AG04450 (cell line): ENCODE measurements around the gene NHERF2. TPM values are rescaled to one million over a fixed set of nuclear protein-coding genes. Genes with fewer than 3 reads are reported as not detected.

ENCODE experiments used
- CTCF ChIA-PET: fragments of 300-600, 350-600 bp; formaldehyde crosslinking; extraction: SDS; loops from one replicate; lab custom pipeline; 2022; ENCODE audit warnings: antibody characterized with exemption, inconsistent platforms; lab: Charles Lee
- POLR2A ChIA-PET: fragments of 350-600 bp; formaldehyde crosslinking; extraction: SDS; loops from one replicate; lab custom pipeline; 2021; ENCODE audit warnings: antibody characterized with exemption, inconsistent platforms; lab: Yijun Ruan, JAX
- DNase-seq: peaks from one replicate; pipeline ENCODE4 v3.0.0-alpha.2; 2011; ENCODE audit warnings: low read depth, low spot score
- H3K27ac ChIP-seq: one replicate; pipeline ENCODE4 v1.5.1; 2012; ENCODE audit warnings: low read depth, low read length, control low read depth
- H3K27me3 ChIP-seq: one replicate; pipeline ENCODE4 v1.6.0; 2012; ENCODE audit warnings: low read length; ENCODE audit not compliant: control insufficient read depth, insufficient read depth
- H3K4me3 ChIP-seq: 2 replicates; pipeline ENCODE4 v1.5.1; 2011; ENCODE audit warnings: mild to moderate bottlenecking, low read depth, low read length, control low read depth
- H3K9me3 ChIP-seq: 2 replicates; pipeline ENCODE4 v1.5.1; 2012; ENCODE audit warnings: low read length; ENCODE audit not compliant: control insufficient read depth, insufficient read depth
- CTCF ChIP-seq: IDR thresholded peaks from 2 replicates; pipeline ENCODE4 v1.5.1; 2011; ENCODE audit warnings: low read depth, low read length, control low read depth, inconsistent platforms
- polyA plus RNA-seq: library from polyadenylated mRNA; depleted of rRNA; stranded (reverse); fragments of >200 nt; gene quantifications from 2 replicates; pipeline ENCODE4 v1.2.3, GENCODE V29; 2011

Gene NHERF2
- polyA plus RNA-seq, 1 experiment: 16.7 TPM

- ChIA-PET CTCF (interaction anchor here (4.6 to 5.4 kb wide), 2 partner anchors 31 to 115 kb away, joined by 49 to 87 read pairs; no protein-coding TSS in a partner anchor), POLR2A (interaction anchor here (1.1 to 3.8 kb wide), 2 partner anchors 61 to 130 kb away, joined by 3 to 22 read pairs; partner anchors contain the start of gene TRAF7)
- Histone ChIP-seq H3K9me3 (no peaks in the 10 kb centered on the region; the same call in 1 of the 2 replicates), H3K4me3 (no peak overlapping the region), H3K27me3 (peaks cover under 1% of the 10 kb centered on the region), H3K27ac (no peak overlapping the region)
- no peak for DNase-seq
- TF ChIP-seq CTCF: no peak
Observed at GRCh38 chr16:2025251-2025650, 1.5 kb upstream of the NHERF2 start.

GRCh38 chr16:2025878-2026460, 733 bp upstream of the NHERF2 start:
- Histone ChIP-seq H3K27ac (no peak overlapping the region), H3K9me3 (no peaks in the 10 kb centered on the region; the same call in 1 of the 2 replicates), H3K27me3 (no peaks in the 10 kb centered on the region), H3K4me3 (peak overlapping the region; percentile 50)
- CTCF ChIA-PET: interaction anchor here (4.6 to 5.4 kb wide), 2 partner anchors 30 to 114 kb away, joined by 49 to 87 read pairs; no protein-coding TSS in a partner anchor
- no peak for TF ChIP-seq CTCF
- no peak for DNase-seq
- POLR2A ChIA-PET: interaction anchor here (3.8 kb wide), 1 partner anchor 129 kb away, joined by 22 read pairs; the partner anchor contains the start of gene TRAF7

DNA sequence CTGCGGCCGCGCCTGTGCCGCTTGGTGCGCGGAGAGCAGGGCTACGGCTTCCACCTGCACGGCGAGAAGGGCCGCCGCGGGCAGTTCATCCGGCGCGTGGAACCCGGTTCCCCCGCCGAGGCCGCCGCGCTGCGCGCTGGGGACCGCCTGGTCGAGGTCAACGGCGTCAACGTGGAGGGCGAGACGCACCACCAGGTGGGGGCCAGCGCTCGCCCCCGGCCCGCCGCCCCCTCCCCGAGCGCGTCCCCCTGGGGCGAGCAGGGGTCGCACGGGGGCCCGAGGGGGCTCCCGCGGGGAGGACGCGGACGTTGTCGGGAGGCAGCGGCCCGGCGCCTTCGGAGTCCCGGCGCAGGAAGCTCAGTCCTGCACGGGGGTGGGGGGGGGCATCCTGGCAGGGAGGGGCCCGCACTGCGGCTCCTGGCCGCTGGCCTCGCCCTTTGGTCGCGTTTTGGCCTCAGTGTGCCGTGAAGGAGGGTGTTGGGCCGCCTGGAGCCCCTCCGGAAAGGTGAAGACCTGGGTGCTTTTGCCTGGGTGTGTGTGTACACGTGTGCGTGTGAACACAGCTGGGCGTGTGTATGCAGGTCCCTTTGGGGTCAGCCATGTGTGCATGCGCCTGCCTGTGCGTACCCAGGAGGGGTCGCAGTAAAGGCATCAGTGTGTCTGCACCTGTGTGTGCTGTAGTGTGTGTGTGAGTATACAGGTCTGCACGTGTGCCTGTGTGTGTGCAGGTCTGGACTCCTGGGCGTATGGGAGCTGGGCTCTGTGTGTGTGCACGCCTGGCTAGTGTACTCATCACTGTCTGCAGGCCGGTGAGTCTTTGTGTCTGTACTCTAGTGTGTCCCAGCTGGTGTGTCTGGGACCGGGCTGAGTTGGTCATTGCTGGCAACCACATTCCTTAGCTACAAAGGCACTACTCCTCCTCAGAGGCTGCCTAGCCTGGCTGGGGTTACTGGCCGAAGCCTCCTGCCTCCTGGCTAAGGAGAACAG, 615 bp downstream of the NHERF2 start:
- ChIA-PET CTCF (interaction anchor here (0.6 to 1.8 kb wide), 3 partner anchors 56 to 165 kb away, joined by 4 to 8 read pairs (median 4); no protein-coding TSS in a partner anchor), POLR2A (interaction anchor here (1.0 to 1.7 kb wide), 3 partner anchors 12 to 128 kb away, joined by 3 to 11 read pairs (median 4); partner anchors contain the start of gene TRAF7)
- no peak for DNase-seq
- Histone ChIP-seq H3K27me3 (no peaks in the 10 kb centered on the region), H3K9me3 (no peaks in the 10 kb centered on the region; the same call in 1 of the 2 replicates), H3K27ac (no peak overlapping the region), H3K4me3 (peak overlapping the region; percentile 72)
- no peak for TF ChIP-seq CTCF

- no peaks in the 10 kb centered on the region; the same call in 1 of the 2 replicates for H3K9me3 ChIP-seq
- POLR2A ChIA-PET: interaction anchor here (1.7 kb wide), 1 partner anchor 127 kb away, joined by 11 read pairs; the partner anchor contains the start of gene TRAF7
- peak overlapping the region; percentile 72 for H3K4me3 ChIP-seq
Observed at GRCh38 chr16:2028146-2028545, 1.4 kb downstream of the NHERF2 start.

More at GRCh38 chr16:2028146-2028545, 1.4 kb downstream of the NHERF2 start:
- Histone ChIP-seq H3K27me3 (no peaks in the 10 kb centered on the region), H3K27ac (no peak overlapping the region)
- TF ChIP-seq CTCF: no peak
- DNase-seq: no peak
- CTCF ChIA-PET: interaction anchor here (1.8 kb wide), 1 partner anchor 112 kb away, joined by 8 read pairs; no protein-coding TSS in a partner anchor
